Lower leg skin (tissue), 4 donors: Measurements from ENCODE around the gene CCSER1. TPM values are rescaled to one million over a fixed set of nuclear protein-coding genes. Genes with fewer than 3 reads are reported as not detected.
"Not testable (repeated sequence)": the region's sequence is repeated elsewhere in the genome, so short reads cannot be mapped to it uniquely, and the experiment has no call there.

Experiments used
- DNase-seq, 2 donors: peaks; one replicate each; pipeline ENCODE4 v3.0.0-alpha.2; 2019; ENCODE audit warnings: low spot score in 2 of 2
- H3K4me3 ChIP-seq: fragments of 200-600 bp; sonication (generic); 2 replicates; pipeline ENCODE4 v1.5.1; 2017; ENCODE audit warnings: mild to moderate bottlenecking, low read depth; ENCODE audit not compliant: poor library complexity, severe bottlenecking
- CTCF ChIP-seq, 3 donors: fragments of 450-650 bp; IDR thresholded peaks; one replicate each; pipeline ENCODE4 v1.5.1; 2016; ENCODE audit warnings: antibody characterized with exemption in 3 of 3, mild to moderate bottlenecking in 3 of 3, moderate library complexity in 2 of 3
- POLR2A ChIP-seq, 2 donors: fragments of 450-650 bp; IDR thresholded peaks; one replicate each; pipeline ENCODE4 v1.6.1; 2016 to 2017; ENCODE audit warnings: antibody characterized with exemption in 2 of 2, mild to moderate bottlenecking in 1 of 2, moderate library complexity in 1 of 2
- WGBS, 2 donors: methylation state at CpG; one replicate each; pipeline ENCODE4 v1.1.5; 2018; 5-methylcytosine and 5-hydroxymethylcytosine counted together
- intact Hi-C: fragments of 100-400 bp; cut with DNase I; formaldehyde crosslinking; loops from one replicate; pipeline ENCODE4 v1.15.0; 2023; ENCODE audit warnings: low total_unique reads
- total RNA-seq, 4 donors: library from RNA; depleted of rRNA; stranded (reverse); fragments of >200 nt; gene quantifications; one replicate each; pipeline ENCODE4 v1.1.0, GENCODE V29; 2016

The CCSER1 gene
- total RNA-seq, 4 donors from 2014 or later = 6.5 to 12.1 (median 9.9) TPM

GRCh38 chr4:91362125-91362524, 1234.9 kb downstream of the CCSER1 start:
- intact Hi-C loops = no loop called here
- TF ChIP-seq POLR2A (IDR thresholded peaks at IDR 0.05) = no peak
- no peak for TF ChIP-seq CTCF (IDR thresholded peaks at IDR 0.05)
- DNase-seq = no peak
- no peak overlapping the region for H3K4me3 ChIP-seq
- WGBS, 2 donors = 69 to 70% methylated on average over 1 of the region's 1 CpG

GRCh38 chr4:91366554-91366953, 1239.4 kb downstream of the CCSER1 start:
- TF ChIP-seq POLR2A (IDR thresholded peaks at IDR 0.05) (no peak), CTCF (IDR thresholded peaks at IDR 0.05) (no peak)
- no peak for DNase-seq
- H3K4me3 ChIP-seq = no peak overlapping the region
- intact Hi-C loops = no loop called here

GRCh38 chr4:91369116-91369515, 1241.9 kb downstream of the CCSER1 start:
- intact Hi-C loops = no loop called here
- no peak for DNase-seq
- WGBS, 2 donors = 82 to 88% methylated on average over 3 of the region's 3 CpGs
- H3K4me3 ChIP-seq = no peak overlapping the region
- TF ChIP-seq POLR2A (IDR thresholded peaks at IDR 0.05) (no peak), CTCF (IDR thresholded peaks at IDR 0.05) (no peak)

- no peak for TF ChIP-seq CTCF (IDR thresholded peaks at IDR 0.05)
- no peak for TF ChIP-seq POLR2A (IDR thresholded peaks at IDR 0.05)
- no peak for DNase-seq
- H3K4me3 ChIP-seq = no peak overlapping the region
- intact Hi-C loops = no loop called here
- WGBS, 2 donors = 48 to 53% methylated on average over 4 of the region's 4 CpGs
These were observed 1246.4 kb downstream of the CCSER1 start for GRCh38 chr4:91373546-91373945.

- DNase-seq, H3K4me3 ChIP-seq, intact Hi-C loops: not testable (repeated sequence)
- WGBS, 2 donors = 81 to 84% methylated on average over 7 of the region's 7 CpGs
These were observed 1278.2 kb downstream of the CCSER1 start for GRCh38 chr4:91405431-91405830.

- intact Hi-C loops = no loop called here
These were observed 1294.8 kb downstream of the CCSER1 start for GRCh38 chr4:91422011-91422410.

More at GRCh38 chr4:91422011-91422410, 1294.8 kb downstream of the CCSER1 start:
- no peak for DNase-seq
- no peak overlapping the region for H3K4me3 ChIP-seq
- 81 to 89% methylated on average over 1 of the region's 1 CpG for WGBS, 2 donors
- TF ChIP-seq CTCF (IDR thresholded peaks at IDR 0.05) (no peak), POLR2A (IDR thresholded peaks at IDR 0.05) (no peak)
